Measurements from ENCODE around the gene MRPS31.

Gene MRPS31

DNA sequence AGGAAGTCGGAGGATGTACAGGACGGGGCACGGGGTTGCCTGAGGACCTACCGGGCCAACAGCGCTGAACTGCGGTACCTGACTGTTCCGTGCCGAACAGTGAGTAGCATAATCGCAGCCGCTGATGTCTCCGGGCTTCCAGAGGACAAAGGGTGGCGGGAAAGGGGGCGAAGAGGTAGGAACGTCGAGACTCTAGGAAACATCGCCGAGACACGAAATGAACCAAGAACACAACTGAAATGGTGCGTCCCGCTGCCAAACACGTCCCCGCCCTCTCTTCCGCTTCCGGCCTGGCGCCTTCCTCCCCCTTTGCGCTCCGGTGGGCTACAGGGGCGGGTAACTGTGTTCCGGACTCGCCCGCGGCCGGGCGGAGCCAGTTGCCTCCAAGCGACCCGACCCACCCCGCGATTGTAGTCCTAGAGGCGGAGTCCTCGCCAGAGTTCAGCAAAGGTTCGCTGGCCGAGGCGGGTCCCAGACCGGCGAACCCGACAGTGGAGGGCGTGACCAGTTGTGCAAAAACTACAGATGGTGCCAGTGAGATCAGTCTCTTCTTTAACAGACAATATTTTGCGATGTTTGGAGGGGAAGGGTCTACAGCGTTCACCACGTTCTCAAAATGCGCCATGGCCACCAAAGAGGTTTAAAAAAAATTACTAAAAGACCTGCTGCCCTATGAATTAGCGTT lies at the start of gene MRPS31:
TSS of gene MRPS31 (minus strand) at position 257 of the 685 bp plus-strand sequence. CDS start at position 203, 54 bp downstream.
- DNase-seq: peak; percentile 78

DNA sequence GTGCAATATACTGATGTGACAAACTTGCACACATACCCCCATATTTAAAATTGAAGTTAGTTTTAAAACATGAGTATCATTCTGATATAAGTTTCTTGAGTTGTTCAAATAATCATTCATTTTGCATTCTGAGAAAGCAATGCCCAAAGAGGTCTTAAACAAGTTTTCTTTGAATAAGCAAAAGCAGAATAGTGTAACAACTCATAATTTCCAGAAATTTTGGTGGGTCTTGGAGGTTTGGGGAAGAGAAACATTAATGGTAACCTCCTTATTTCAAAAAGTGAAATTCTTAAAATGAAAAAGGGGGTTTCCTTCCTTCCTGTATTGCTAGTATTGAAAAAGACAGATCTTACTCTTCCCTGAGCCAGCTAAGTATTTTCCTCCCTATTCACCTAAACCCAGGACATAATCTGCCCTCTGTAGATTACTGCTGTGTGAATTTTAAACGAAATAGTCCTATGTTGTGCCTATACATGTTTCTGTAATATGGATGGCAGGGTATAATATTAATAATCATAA lies 48.9 kb upstream of the MRPS31 start:
- DNase-seq: no peak

- DNase-seq: no peak
Measured at GRCh38 chr13:40818926-40819325, 47.9 kb upstream of the MRPS31 start.

GRCh38 chr13:40814803-40815202 lies 43.8 kb upstream of the MRPS31 start:
- DNase-seq: no peak

- no peak for DNase-seq
Measured at GRCh38 chr13:40813667-40814454, 42.9 kb upstream of the MRPS31 start.

GRCh38 chr13:40812724-40813445 lies 41.9 kb upstream of the MRPS31 start:
- DNase-seq: no peak

- DNase-seq: no peak
Measured at GRCh38 chr13:40812102-40812501, 41.1 kb upstream of the MRPS31 start.

- no peak for DNase-seq
Measured at GRCh38 chr13:40809471-40809870, 38.5 kb upstream of the MRPS31 start.

- DNase-seq: no peak
Measured at GRCh38 chr13:40806241-40806640, 35.3 kb upstream of the MRPS31 start.

DNA sequence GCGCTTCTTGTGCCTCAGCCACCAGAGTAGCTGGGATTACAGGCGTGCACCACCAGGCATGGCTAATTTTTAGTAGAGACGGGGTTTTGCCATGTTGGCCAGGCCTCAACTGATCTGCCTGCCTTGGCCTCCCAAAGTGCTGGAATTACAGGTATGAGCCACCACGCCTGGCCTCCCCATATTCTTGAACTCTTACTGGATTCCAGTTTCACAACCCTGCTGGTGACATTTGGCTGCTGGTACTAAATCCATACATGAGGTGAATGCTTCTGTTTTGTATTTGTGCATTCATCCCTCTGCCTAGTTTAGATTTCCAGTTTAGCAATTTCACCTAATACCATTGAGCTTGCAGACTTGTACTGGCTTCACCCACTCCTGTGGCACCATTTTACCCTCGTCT lies 32.3 kb upstream of the MRPS31 start:
- DNase-seq: no peak

- no peak for DNase-seq
Measured at GRCh38 chr13:40801255-40802217, 30.5 kb upstream of the MRPS31 start.

GRCh38 chr13:40800559-40800958 lies 29.6 kb upstream of the MRPS31 start:
- no peak for DNase-seq

- DNase-seq: no peak
Measured at GRCh38 chr13:40799508-40799907, 28.5 kb upstream of the MRPS31 start.

DNA sequence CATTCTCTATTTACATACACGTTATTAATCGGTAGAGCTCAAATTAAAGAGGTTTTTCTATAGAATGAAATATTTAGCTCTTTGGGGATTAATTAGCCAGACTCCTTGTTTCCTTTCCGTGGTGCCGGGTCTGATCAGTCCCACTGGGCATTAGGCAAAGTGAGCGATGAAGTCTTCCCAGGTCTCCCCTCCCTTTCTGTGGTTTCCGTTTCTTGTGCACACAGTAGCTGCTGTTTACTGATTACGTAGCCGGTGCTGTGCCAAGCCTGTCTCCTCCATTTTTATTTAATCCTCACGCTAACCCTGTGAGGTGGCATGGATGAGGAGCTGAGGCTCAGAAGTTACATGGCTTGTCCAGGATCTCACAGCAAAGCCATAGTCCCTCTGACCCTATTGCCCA lies 27.4 kb upstream of the MRPS31 start:
- DNase-seq: no peak

DNA sequence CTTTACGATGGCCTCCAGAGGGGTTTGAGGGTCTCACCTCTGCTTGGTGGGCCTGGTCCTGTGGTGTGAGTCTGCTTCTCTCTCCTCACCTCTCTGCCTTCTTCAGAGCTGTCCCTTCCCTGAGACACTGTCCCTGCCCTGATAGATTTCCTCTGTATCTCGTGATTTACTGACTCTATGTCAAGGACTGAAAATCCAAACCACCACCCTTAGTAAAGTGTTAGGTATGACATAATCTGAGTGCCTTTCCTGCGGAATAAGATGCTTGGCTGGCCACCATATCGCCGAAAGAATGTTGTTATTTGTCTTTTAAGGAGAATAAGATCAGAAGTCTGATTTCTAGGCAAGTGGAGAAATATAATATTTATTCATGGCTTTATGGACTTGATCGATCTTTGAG lies 25.7 kb upstream of the MRPS31 start:
- DNase-seq: no peak

DNA sequence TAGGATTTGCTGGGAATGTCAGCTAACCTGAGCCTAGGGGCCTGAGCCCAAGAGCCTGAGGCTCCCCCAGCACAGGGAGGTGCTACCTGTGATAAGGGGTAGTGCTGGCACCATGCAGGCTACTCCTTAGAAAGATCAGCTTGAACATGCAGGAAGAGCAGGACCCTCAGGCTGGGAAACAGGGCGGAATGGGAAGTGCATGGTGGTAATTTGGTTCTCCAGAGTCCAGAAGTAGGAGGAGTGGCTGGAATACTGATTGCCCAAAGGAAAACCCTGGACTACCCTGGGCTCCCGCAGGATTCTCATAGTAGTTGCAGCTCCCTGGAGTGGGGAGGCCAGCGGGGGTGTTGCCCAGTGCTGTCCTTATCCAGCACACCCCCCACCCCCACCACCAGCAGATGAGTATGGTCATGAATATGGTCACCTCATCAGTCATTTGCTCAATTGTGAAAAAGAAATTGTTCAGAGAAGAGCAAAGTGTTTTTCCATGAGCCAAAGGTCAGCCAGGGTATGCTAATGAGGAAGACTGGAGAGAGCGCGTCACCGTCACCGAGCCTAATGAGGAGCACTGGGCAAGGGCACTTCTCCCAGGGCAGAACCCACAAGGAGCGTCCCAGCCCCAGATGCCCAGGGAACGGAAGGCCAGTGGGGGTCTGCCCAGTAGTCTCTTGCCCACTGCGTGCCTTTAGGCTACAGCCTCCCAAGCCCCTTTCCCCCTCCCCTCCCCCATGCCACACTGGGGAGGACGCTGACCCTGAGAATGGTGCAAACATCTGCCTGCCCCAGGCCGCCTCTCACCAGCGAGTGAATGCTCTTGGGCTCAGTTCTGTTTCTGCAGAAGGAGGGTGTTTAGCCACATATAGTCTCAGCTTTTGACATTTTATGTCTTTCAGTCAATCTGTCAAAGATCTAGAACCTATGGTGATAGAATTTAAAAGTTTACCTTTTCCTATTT lies 23.7 kb upstream of the MRPS31 start:
- no peak for DNase-seq

GRCh38 chr13:40793339-40793738 lies 22.3 kb upstream of the MRPS31 start:
- DNase-seq: no peak

DNA sequence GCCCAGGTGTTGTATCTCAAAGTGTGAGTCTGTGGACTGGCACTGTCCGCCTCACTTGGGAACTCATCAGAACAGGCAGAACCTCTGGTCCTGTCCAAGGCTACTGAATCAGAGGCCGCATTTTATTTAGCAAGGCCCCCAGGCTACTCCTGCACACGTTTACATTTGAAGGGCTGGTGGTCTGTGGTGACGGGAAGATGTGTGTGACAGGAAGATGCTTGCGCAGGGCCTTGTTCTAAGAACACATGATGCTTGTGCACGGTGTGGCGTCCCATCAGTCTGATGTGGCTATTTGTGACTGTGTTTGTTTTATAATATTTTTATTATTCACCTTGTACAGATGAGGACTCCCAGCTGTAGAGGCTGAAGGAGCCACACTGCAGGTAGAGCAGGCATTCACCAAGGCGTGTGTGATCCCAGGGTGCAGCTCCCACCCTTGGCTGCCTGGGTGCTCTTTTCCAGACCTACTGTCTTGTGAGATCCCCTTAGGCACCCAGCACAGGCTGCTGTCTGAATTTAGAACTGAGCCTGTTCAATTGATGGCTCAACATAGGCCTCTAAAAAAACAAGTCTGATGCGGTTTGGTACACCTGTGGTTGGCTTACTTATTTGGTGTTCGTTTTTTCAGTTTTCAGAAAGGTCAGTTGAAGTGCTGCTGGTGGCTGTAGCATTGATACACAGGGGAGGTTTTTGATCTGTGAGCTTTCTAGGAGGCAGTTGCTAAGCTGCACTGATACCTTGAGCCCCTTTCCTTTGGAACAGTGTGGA lies 21.5 kb upstream of the MRPS31 start:
- DNase-seq: no peak

DNA sequence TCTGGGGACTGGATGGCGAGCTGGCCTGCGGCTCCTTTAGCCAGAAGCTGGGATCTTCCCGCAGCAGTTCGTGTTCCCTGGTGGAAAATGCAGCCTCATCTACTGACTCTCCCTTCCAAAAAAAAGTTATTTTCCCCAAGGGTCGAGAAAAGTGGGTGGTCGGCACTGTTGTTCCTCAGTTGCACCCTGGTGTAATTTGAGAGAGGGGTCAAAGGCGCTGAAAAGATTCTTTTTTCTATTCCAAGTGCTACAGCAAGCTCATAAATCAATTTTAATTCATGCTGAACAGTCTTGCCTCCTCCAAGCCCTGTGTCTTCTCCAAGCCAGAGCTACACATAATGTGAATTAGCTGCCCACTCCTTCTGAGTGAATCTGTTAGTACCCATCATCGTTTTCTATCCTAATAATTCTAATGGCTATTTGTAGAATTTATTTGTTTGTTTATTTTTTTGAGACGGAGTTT lies 19.2 kb upstream of the MRPS31 start:
- DNase-seq: no peak

Data from NCI-H2171 (cell line).